Skeletal muscle satellite cell (primary cell): ENCODE results near the gene ZNF695.

Source experiments
- H3K27me3 ChIP-seq: 2 replicates; pipeline ENCODE4 v1.7.0; 2013; ENCODE audit warnings: low read length; ENCODE audit not compliant: control insufficient read depth, insufficient read depth
- H3K36me3 ChIP-seq: 2 replicates; pipeline ENCODE4 v1.7.0; 2013; ENCODE audit warnings: mild to moderate bottlenecking, control low read depth, low read length; ENCODE audit not compliant: insufficient read depth
- H3K4me1 ChIP-seq: 2 replicates; pipeline ENCODE4 v1.7.0; 2013; ENCODE audit warnings: low read length; ENCODE audit not compliant: control insufficient read depth, insufficient read depth
- H3K4me2 ChIP-seq: 2 replicates; pipeline ENCODE4 v1.7.0; 2013; ENCODE audit warnings: mild to moderate bottlenecking, low read length
- H3K4me3 ChIP-seq: 2 replicates; pipeline ENCODE4 v1.7.0; 2013; ENCODE audit warnings: low read length
- H3K9ac ChIP-seq: 2 replicates; pipeline ENCODE4 v1.7.0; 2013; ENCODE audit warnings: mild to moderate bottlenecking, low read depth, low read length, moderate library complexity
- H3K9me3 ChIP-seq: replicated peaks from 2 replicates; pipeline ENCODE4 v1.7.0; 2013; ENCODE audit warnings: mild to moderate bottlenecking, control low read depth, low read length

ZNF695 gene

DNA sequence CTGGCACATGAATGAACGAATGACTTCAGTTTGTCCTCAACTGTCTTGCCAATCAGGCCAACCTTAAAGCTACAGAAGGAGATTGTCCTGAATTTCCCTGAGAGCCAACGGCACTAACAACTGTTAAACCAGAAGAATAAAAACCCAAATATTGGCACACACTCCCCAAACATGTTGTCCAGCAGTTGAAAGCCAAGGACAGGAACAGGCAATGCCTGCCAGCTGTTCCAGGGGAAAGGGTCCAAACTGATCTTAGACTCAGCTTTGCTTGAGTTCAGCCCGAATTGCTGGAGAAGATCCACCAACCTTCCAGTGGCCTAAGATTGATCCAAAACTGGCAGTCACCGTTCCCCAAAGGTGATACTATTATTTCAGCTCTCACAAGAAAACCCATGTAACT lies 53.7 kb downstream of the ZNF695 start:
- Histone ChIP-seq H3K9ac (no peak overlapping the region), H3K9me3 (no peaks in the 10 kb centered on the region), H3K4me2 (no peak overlapping the region), H3K4me1 (no peaks in the 10 kb centered on the region), H3K27me3 (no peaks in the 10 kb centered on the region), H3K4me3 (no peak overlapping the region), H3K36me3 (no peaks in the 10 kb centered on the region)

- Histone ChIP-seq H3K4me1 (peaks cover 19% of the 10 kb centered on the region), H3K9ac (no peak overlapping the region), H3K36me3 (no peaks in the 10 kb centered on the region), H3K4me3 (no peak overlapping the region), H3K9me3 (no peaks in the 10 kb centered on the region), H3K27me3 (no peaks in the 10 kb centered on the region), H3K4me2 (no peak overlapping the region)
Observed at GRCh38 chr1:246951413-246951812, 56.4 kb downstream of the ZNF695 start.

DNA sequence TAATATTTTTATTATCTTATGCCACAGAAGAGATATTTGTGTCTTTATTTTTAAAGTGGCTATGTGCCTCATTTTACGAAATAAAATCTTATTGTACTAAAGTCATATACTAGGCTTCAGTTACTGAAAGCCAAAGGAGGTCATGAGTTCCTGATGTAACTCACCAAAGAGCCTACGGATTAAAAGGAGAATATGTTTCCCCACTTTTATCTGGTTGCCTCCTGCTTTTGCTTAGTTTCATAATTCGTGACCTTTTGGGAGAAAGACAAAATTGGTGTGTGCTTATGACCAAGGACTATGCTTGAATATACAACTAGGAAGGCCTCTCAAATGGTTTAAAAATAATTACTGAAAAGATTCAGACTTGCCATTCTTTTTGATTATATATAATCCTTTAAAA lies 57.9 kb downstream of the ZNF695 start:
- peaks cover 28% of the 10 kb centered on the region for H3K4me1 ChIP-seq
- no peaks in the 10 kb centered on the region for H3K36me3 ChIP-seq
- no peaks in the 10 kb centered on the region for H3K27me3 ChIP-seq
- H3K4me2 ChIP-seq = no peak overlapping the region
- H3K4me3 ChIP-seq = no peak overlapping the region
- no peak overlapping the region for H3K9ac ChIP-seq
- no peaks in the 10 kb centered on the region for H3K9me3 ChIP-seq

DNA sequence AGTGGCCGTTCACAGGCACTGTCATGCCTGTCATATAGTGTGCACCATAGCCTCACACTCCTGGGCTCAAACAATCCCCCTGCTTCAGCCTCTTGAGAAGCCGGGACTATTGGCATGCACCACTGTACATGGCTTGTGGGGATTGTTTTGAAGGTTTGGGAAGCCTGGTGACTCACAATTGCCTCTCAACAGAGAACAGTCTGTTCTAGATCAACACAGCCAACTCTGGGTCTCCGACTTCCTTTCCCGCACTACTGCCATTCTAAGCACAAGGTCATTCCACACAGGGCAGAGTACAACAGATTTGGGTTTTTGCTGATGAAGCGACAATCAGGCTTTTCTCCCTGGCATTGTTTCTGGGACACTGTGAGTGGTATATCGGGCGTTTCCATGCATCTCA lies 60.6 kb downstream of the ZNF695 start:
- Histone ChIP-seq H3K9ac (peak overlapping the region; percentile 62), H3K4me1 (peaks cover 37% of the 10 kb centered on the region), H3K27me3 (no peaks in the 10 kb centered on the region), H3K9me3 (no peaks in the 10 kb centered on the region), H3K36me3 (no peaks in the 10 kb centered on the region), H3K4me3 (peak overlapping the region; percentile 32), H3K4me2 (peak overlapping the region; percentile 68)

GRCh38 chr1:246946366-246946765 lies 61.5 kb downstream of the ZNF695 start:
- Histone ChIP-seq H3K4me2 (peak overlapping the region; percentile 4), H3K27me3 (no peaks in the 10 kb centered on the region), H3K9ac (peak overlapping the region; percentile 43), H3K36me3 (no peaks in the 10 kb centered on the region), H3K4me3 (no peak overlapping the region), H3K4me1 (peaks cover 37% of the 10 kb centered on the region), H3K9me3 (no peaks in the 10 kb centered on the region)
